Caco-2 (cell line): ENCODE results near the gene TBC1D9B. TPM values are rescaled to one million over a fixed set of nuclear protein-coding genes. Genes with fewer than 3 reads are reported as not detected.

ENCODE experiments used
- BruUV-seq: library from RNA; stranded (reverse); fragments of 400-500 nt; replicated peaks from 2 replicates; lab custom pipeline; 2021; lab: Mats Ljungman, UMichigan
- CTCF ChIA-PET: fragments of 300-600 bp; sonication (Branson Sonifier 250); formaldehyde crosslinking; loops from one replicate; lab custom pipeline; 2022; ENCODE audit warnings: antibody characterized with exemption; lab: Charles Lee
- POLR2A ChIA-PET: fragments of 300-600 bp; sonication (Branson Sonifier 250); formaldehyde crosslinking; loops from one replicate; lab custom pipeline; 2022; ENCODE audit warnings: antibody characterized with exemption; lab: Charles Lee
- DNase-seq, 2 experiments: peaks; one replicate each; pipeline versions ENCODE4 v3.0.0 to v3.0.0-alpha.2; 2020 to 2022
- H3K27me3 ChIP-seq: replicated peaks from 2 replicates; pipeline ENCODE4 v1.6.0; 2011; ENCODE audit warnings: low read length; ENCODE audit not compliant: control insufficient read depth, insufficient read depth
- H3K36me3 ChIP-seq: 2 replicates; pipeline ENCODE4 v1.5.1; 2011; ENCODE audit warnings: low read length; ENCODE audit not compliant: control insufficient read depth, insufficient read depth
- H3K4me1 ChIP-seq: fragments of 250-450 bp; sonication (Bioruptor Pico); 2 replicates; pipeline ENCODE4 v1.5.1; 2020; ENCODE audit warnings: mild to moderate bottlenecking
- H3K4me3 ChIP-seq: 2 replicates; pipeline ENCODE4 v1.5.1; 2011; ENCODE audit warnings: low read depth, mild to moderate bottlenecking, control low read depth, low read length
- H3K9me3 ChIP-seq: fragments of 250-450 bp; sonication (Bioruptor Pico); 2 replicates; pipeline ENCODE4 v1.5.1; 2020; ENCODE audit warnings: mild to moderate bottlenecking, moderate library complexity
- H3K27ac Mint-ChIP-seq: one replicate; pipeline ENCODE4 v1.8.0; 2022; ENCODE audit warnings: mixed read lengths; ENCODE audit not compliant: unreplicated experiment
- H3K27me3 Mint-ChIP-seq: one replicate; pipeline ENCODE4 v1.8.0; 2022; ENCODE audit warnings: mixed read lengths; ENCODE audit not compliant: insufficient read depth, unreplicated experiment
- H3K36me3 Mint-ChIP-seq: one replicate; pipeline ENCODE4 v1.8.0; 2022; ENCODE audit warnings: mild to moderate bottlenecking, mixed read lengths; ENCODE audit not compliant: insufficient read depth, unreplicated experiment
- H3K4me1 Mint-ChIP-seq: one replicate; pipeline ENCODE4 v1.8.0; 2022; ENCODE audit warnings: low read depth, mixed read lengths; ENCODE audit not compliant: unreplicated experiment
- H3K4me3 Mint-ChIP-seq: one replicate; pipeline ENCODE4 v1.8.0; 2022; ENCODE audit warnings: mild to moderate bottlenecking, moderate library complexity, mixed read lengths; ENCODE audit not compliant: unreplicated experiment
- H3K9me3 Mint-ChIP-seq: one replicate; pipeline ENCODE4 v1.8.0; 2022; ENCODE audit warnings: mixed read lengths; ENCODE audit not compliant: unreplicated experiment
- CTCF ChIP-seq, 2 experiments: fragments of 200-600 bp in 1 of 2; IDR thresholded peaks; 1 replicate in 1 of 2; 2 replicates in 1 of 2; pipeline versions ENCODE4 v1.5.1 to v1.8.0; 2011 to 2022; ENCODE audit warnings: antibody characterized with exemption in 1 of 2, control low read depth in 1 of 2, inconsistent platforms in 1 of 2, low read depth in 1 of 2, low read length in 1 of 2, mild to moderate bottlenecking in 1 of 2, moderate library complexity in 1 of 2; ENCODE audit not compliant: insufficient read depth in 1 of 2, severe bottlenecking in 1 of 2, unreplicated experiment in 1 of 2
- intact Hi-C: fragments of 100-400 bp; cut with micrococcal nuclease; formaldehyde crosslinking; loops from one replicate; pipeline ENCODE4 v1.10.0; 2022; ENCODE audit not compliant: unreplicated experiment
- total RNA-seq: library from RNA; stranded (reverse); gene quantifications from 2 replicates; pipeline ENCODE4 v1.2.3, GENCODE V29; 2022

Gene TBC1D9B
- total RNA-seq, 1 experiment from 2014 or later, result 107 TPM

- no TSS peak for BruUV-seq
- H3K9me3 ChIP-seq, result no peaks in the 10 kb centered on the region
- Mint-ChIP-seq H3K4me1 (no peaks in the 10 kb centered on the region), H3K27me3 (no peaks in the 10 kb centered on the region), H3K36me3 (peaks cover 43% of the 10 kb centered on the region), H3K4me3 (no peak overlapping the region), H3K9me3 (no peaks in the 10 kb centered on the region), H3K27ac (no peak overlapping the region)
- H3K4me1 ChIP-seq, result no peaks in the 10 kb centered on the region
- H3K4me3 ChIP-seq, result no peak overlapping the region
- DNase-seq, result no peak
- intact Hi-C loops, result no loop called here
- ChIA-PET POLR2A (no interaction called here), CTCF (no interaction called here)
- H3K27me3 ChIP-seq, result no peaks in the 10 kb centered on the region
- no peak for TF ChIP-seq CTCF (IDR thresholded peaks at IDR 0.05; ENCODE audit: insufficient read depth in 1 of 2, low read depth in 1 of 2, low read length in 1 of 2, severe bottlenecking in 1 of 2, unreplicated experiment in 1 of 2)
- H3K36me3 ChIP-seq, result peaks cover 2% of the 10 kb centered on the region
Observed at GRCh38 chr5:179870952-179871351, 36.7 kb downstream of the TBC1D9B start.

- TF ChIP-seq CTCF (IDR thresholded peaks at IDR 0.05; ENCODE audit: insufficient read depth in 1 of 2, low read depth in 1 of 2, low read length in 1 of 2, severe bottlenecking in 1 of 2, unreplicated experiment in 1 of 2), result peak in 1 of 2 experiments; percentile 67
- Histone ChIP-seq H3K4me3 (no peak overlapping the region), H3K36me3 (peaks cover 2% of the 10 kb centered on the region), H3K9me3 (no peaks in the 10 kb centered on the region), H3K27me3 (no peaks in the 10 kb centered on the region), H3K4me1 (no peaks in the 10 kb centered on the region)
- no peaks in the 10 kb centered on the region for H3K4me1 Mint-ChIP-seq
- no peaks in the 10 kb centered on the region for H3K9me3 Mint-ChIP-seq
- POLR2A ChIA-PET, result no interaction called here
- CTCF ChIA-PET, result interaction anchor here (1.1 kb wide), 1 partner anchor 221 kb away, joined by 3 read pairs; no protein-coding TSS in a partner anchor
- no peak overlapping the region for H3K27ac Mint-ChIP-seq
- peaks cover 43% of the 10 kb centered on the region for H3K36me3 Mint-ChIP-seq
- intact Hi-C loops, result no loop called here
- no peak overlapping the region for H3K4me3 Mint-ChIP-seq
- DNase-seq, result peak in 1 of 2 experiments; percentile 59
- BruUV-seq, result no TSS peak
- H3K27me3 Mint-ChIP-seq, result no peaks in the 10 kb centered on the region
Observed at GRCh38 chr5:179870403-179870903, 37.2 kb downstream of the TBC1D9B start.

- TF ChIP-seq CTCF (IDR thresholded peaks at IDR 0.05; ENCODE audit: insufficient read depth in 1 of 2, low read depth in 1 of 2, low read length in 1 of 2, severe bottlenecking in 1 of 2, unreplicated experiment in 1 of 2), result no peak
- H3K36me3 ChIP-seq, result peaks cover 2% of the 10 kb centered on the region
- ChIA-PET POLR2A (no interaction called here), CTCF (interaction anchor here (1.0 to 1.1 kb wide), 2 partner anchors 9 to 221 kb away, joined by 3 to 4 read pairs; no protein-coding TSS in a partner anchor)
- intact Hi-C loops, result no loop called here
- no peaks in the 10 kb centered on the region for H3K4me1 ChIP-seq
- DNase-seq, result no peak
- H3K9me3 Mint-ChIP-seq, result no peaks in the 10 kb centered on the region
- H3K27me3 ChIP-seq, result no peaks in the 10 kb centered on the region
- no peaks in the 10 kb centered on the region for H3K27me3 Mint-ChIP-seq
- H3K36me3 Mint-ChIP-seq, result peaks cover 43% of the 10 kb centered on the region
- H3K4me3 ChIP-seq, result no peak overlapping the region
- no TSS peak for BruUV-seq
- no peak overlapping the region for H3K27ac Mint-ChIP-seq
- no peaks in the 10 kb centered on the region for H3K4me1 Mint-ChIP-seq
- no peaks in the 10 kb centered on the region for H3K9me3 ChIP-seq
- no peak overlapping the region for H3K4me3 Mint-ChIP-seq
Observed at GRCh38 chr5:179869641-179870402, 37.9 kb downstream of the TBC1D9B start.
